HG03196 (cell line): ENCODE measurements around the gene CLK2.

Experiments
- ATAC-seq: cut with Tn5 transposase; IDR thresholded peaks from one replicate; pipeline ENCODE4 v1.9.1; 2021; ENCODE audit not compliant: unreplicated experiment

CLK2 gene

GRCh38 chr1:155273343-155274245 lies at the start of gene CLK2:
CLK2 (minus strand) TSS chr1:155273504; CDS start chr1:155270977, 2,527 bp downstream.
- peak; percentile 88 for ATAC-seq

GRCh38 chr1:155322571-155322952 lies 49.3 kb upstream of the CLK2 start:
- no peak for ATAC-seq

DNA sequence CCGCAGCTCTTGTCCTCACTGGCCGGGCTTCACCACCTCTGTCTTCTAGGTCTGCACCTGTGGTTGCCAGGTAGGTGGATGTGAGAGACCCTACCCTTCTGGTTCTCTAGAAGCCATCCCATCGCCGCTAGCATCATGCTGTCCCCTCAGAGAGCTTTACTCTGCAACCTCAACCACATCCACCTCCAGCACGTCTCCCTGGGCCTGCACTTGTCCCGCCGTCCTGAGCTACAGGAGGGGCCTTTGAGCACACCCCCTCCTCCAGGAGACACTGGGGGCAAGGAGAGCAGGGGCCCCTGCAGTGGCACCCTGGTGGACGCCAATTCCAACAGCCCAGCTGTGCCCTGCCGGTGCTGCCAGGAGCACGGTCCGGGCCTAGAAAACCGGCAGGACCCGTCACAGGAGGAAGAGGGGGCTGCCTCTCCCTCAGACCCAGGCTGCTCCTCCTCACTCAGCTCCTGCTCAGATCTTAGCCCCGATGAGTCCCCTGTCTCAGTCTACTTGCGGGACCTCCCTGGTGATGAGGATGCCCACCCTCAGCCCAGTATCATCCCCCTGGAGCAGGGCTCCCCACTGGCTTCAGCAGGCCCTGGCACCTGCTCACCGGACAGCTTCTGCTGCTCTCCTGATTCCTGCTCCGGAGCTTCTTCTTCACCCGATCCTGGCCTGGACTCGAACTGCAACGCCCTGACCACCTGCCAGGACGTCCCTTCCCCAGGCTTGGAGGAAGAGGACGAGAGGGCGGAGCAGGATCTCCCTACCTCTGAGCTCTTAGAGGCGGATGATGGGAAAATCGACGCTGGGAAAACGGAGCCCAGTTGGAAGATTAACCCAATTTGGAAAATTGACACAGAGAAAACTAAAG lies 48.6 kb upstream of the CLK2 start:
- ATAC-seq: no peak

DNA sequence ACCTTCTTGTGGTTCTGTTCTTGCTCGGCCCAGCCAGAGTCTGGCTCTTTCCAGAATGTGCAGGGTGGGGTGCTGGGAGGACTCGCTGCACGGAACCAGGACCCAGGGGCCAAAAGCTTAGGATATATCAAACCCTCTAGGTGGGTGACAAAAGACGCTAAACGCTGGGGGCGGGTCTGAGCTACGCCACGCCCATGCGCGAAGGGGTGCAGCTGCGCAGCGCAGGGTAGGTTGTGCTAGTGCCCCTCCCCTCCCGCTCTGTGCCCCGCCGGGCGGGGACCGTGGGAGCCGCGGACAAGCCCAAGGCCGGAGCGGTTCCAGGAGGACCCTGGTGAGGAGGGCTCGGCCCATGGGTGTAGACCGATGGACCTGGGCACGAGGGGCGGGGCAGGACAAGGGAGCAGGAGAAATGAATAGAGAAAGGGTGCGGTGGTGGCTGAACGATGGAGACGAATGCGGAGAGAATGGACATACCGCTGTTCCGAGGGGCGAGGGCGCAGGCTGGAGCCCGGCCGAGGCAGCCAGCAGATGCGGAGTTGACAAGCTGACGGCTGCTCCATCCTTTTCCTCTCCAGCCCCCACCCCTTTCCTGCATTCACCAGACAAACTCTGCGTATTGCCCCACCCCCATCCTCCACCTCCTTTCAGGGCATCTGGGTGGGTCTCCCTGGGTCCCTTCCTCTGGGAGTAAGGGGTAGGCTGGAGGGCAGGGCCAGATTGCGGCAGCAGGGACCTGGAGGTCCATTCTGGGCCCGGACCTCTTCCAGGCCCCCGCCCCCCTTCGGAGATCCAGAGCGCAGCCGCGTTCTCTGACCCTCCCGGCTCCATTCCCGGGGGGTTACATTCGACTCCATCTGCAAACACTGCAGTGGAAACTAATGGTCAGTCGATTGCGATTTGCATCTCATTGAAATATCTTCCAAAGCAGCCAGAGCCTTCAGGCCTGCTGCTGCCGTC lies 47.6 kb upstream of the CLK2 start, which contains the start of gene RUSC1:
Gene RUSC1 (plus strand): TSS at position 234 of the 957 bp plus-strand sequence. CDS start 880 bp downstream, outside the sequence.
- ATAC-seq: no peak

DNA sequence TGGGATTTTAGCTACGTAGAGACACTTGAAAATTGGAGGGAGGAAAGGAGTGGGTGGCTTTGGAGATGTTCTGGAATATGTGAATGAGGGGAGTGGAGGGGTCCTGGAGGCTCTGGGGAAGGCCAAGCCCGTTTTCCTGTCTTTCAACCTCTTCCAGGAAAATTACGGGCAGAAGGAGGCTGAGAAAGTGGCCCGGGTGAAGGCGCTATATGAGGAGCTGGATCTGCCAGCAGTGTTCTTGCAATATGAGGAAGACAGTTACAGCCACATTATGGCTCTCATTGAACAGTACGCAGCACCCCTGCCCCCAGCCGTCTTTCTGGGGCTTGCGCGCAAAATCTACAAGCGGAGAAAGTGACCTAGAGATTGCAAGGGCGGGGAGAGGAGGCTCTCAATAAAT lies 46.9 kb upstream of the CLK2 start:
- no peak for ATAC-seq

GRCh38 chr1:155319536-155319935 lies 46.2 kb upstream of the CLK2 start:
- no peak for ATAC-seq

DNA sequence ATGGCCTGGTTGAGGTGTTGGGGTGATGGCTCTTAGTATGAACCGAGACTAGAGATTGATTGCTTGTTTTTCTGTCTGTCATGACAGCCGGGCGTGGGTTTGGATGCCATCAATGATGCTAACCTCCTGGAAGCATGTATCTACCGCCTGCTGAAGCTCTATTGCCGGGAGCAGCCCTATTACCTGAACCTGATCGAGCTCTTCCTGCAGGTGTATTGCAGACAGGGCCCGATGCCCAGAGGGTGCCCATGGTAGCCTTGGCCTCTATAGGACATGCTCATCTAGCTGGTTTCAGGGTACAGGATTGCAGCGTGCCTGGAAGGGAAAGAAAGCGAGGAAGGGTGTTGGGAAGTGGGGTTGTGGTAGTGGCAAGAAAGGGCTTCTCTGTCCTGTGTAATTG lies 44.8 kb upstream of the CLK2 start:
- ATAC-seq: no peak

GRCh38 chr1:155316922-155317321 lies 43.6 kb upstream of the CLK2 start:
- ATAC-seq: no peak

DNA sequence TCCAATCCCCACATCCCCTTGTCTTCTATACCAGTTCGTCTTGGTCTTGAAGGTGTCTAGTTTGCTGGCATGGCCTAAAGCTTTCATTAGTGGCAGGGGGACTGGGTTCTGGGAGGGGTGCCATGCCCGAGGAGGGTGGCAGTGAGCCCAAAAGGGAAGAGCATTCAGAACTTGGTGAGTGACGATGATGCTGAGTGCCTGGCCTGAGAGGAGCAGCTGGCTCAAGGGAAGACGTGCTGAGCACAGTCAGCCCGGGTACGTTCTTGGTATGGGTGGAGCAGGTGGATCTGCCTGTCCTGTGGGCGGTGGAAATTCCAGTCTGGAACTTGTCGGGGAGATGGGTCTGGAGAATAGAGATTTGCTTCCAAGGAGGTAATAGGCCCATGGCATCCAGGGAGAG lies 40.0 kb upstream of the CLK2 start:
- no peak for ATAC-seq

DNA sequence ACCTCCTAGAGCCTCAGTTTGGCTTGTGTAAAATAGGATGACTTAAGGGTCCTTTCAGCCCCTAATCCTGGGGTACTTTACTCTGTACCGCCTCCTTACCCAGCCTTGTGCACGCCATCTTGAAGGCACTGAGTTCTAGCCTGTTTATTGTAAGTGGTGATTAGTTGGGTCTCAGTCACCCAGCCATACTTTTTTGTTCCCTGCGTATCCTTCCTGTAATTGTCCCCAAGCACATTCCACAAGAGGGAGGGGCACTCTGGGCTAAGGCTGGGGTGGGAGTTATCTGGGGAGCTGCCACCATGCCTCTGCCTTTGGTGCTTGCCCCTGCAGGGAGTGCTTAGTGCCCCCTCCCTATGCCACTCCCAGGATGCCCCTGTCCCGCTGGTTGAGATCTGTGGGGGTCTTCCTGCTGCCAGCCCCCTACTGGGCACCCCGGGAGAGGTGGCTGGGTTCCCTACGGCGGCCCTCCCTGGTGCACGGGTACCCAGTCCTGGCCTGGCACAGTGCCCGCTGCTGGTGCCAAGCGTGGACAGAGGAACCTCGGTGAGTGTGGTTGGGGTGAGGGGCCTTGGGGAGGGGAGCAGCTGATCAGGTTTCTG lies 36.2 kb upstream of the CLK2 start:
- ATAC-seq: no peak

GRCh38 chr1:155308493-155309422 lies 35.5 kb upstream of the CLK2 start, which contains the start of gene FDPS:
FDPS (plus strand) TSS chr1:155308866; CDS start chr1:155309790, 924 bp downstream.
- ATAC-seq: peak; percentile 94

DNA sequence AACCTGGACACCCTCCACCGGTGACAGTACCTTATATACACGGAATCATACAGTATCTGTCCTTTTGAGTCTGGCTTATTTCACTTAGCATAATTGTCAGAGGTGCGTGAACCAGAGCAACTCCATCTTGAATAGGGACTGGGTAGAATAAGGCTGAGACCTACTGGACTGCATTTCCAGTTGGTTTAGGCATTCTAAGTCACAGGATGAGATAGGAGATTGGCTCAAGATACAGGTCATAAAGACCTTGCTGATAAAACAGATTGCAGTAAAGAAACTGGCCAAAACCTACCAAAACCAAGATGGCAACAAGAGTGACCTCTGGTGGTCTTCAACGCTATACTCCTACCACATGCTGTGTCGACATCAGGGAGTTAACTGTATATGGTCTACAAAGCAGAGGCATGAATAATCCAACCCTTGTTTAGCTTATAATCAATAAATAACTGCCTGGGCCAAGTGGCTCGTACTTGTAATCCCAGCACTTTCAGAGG lies 34.0 kb upstream of the CLK2 start:
- ATAC-seq: no peak

GRCh38 chr1:155305881-155306391 lies 32.6 kb upstream of the CLK2 start:
- ATAC-seq: no peak

DNA sequence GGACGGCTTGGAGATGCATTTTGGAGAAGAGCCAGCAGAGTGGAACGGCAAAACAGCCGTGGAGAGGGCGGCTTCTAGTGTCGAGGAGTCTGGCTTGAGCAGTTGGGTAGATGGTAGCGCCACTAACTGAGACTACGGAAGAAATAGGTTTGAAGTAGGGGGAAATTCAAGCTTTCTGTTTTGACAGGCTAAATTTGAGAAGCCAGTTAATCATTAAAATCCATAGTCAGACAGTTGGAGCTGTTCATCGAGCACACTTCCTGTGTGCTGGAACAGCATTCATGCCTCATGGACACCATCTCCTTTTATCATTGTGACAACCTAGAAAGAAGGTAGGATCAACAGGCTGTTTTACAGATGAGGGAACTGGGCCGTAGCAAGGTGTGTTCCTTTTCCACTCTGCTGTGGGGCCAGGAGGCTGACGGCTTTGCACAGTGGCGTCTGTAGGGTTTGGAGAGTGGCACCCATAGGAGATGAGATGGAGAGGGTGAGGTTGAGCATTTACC lies 31.3 kb upstream of the CLK2 start:
- no peak for ATAC-seq

DNA sequence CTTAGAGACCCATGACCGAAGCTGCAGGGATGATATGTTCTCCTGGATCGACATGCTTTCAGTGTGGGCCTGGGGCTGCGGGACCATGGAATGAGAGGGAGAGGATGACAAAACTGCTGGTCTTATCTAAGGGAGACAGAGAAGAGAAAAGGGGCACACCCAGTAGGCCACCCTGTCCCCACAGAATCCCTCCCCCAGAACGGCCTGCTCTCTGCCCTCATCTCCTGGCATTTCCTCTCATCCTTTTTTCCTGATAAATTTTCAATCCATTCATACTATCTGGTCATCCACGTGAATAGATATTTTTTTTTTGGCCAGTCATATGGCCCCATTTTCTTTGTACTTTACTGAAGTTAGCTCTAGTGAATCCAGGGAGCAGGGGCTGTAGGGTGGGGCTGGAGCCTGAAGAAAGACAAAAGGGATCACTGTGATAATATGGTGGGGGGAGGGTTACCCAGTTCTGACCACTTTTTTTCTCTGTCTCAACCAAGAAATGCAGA lies 28.1 kb upstream of the CLK2 start, which contains the start of gene PKLR:
Gene PKLR (minus strand): TSS at position 97 of the 500 bp plus-strand sequence. CDS start 43 bp downstream, at position 54.
- ATAC-seq: no peak

GRCh38 chr1:155300553-155301329 lies 27.4 kb upstream of the CLK2 start:
- no peak for ATAC-seq

DNA sequence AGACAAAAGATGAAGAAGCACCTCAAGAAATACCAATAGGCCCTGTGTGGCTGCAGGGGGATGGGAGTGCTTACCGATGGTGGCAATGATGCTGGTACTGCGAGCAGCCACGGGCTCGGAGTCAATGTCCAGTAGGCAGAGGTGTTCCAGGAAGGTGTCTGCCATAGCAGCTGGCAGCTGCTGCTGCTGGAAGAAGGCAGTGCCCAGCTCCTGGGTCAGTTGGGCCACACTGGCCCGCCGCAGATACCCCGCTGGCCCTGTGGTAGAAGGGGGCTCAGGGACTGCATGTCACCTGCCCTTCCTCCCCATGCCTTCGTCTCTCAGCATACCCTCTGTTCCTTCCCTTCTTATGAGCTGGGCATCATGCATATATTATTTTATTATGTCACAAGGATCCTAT lies 26.7 kb upstream of the CLK2 start:
- ATAC-seq: no peak
